Measurements from ENCODE around the gene GRM1.

The GRM1 gene

GRCh38 chr6:146100776-146101175, 71.9 kb downstream of the GRM1 start:
- Histone ChIP-seq H3K36me3 (ENCODE audit: control insufficient read depth in 1 of 2, insufficient read depth in 2 of 2, low read length in 2 of 2) (no peaks in the 10 kb centered on the region), H3K4me3 (ENCODE audit: low read depth in 1 of 2, low read length in 2 of 2) (no peak overlapping the region), H3K9me3 (ENCODE audit: control insufficient read depth in 1 of 2, low read length in 2 of 2) (no peaks in the 10 kb centered on the region), H3K27ac (ENCODE audit: low read length) (no peak overlapping the region), H3K27me3 (ENCODE audit: low read depth, low read length) (no peaks in the 10 kb centered on the region), H3K4me1 (ENCODE audit: control insufficient read depth in 1 of 2, insufficient read depth in 2 of 2, low read length in 2 of 2) (no peaks in the 10 kb centered on the region)

- Histone ChIP-seq H3K36me3 (ENCODE audit: control insufficient read depth in 1 of 2, insufficient read depth in 2 of 2, low read length in 2 of 2) (no peaks in the 10 kb centered on the region), H3K4me3 (ENCODE audit: low read depth in 1 of 2, low read length in 2 of 2) (no peak overlapping the region), H3K9me3 (ENCODE audit: control insufficient read depth in 1 of 2, low read length in 2 of 2) (no peaks in the 10 kb centered on the region), H3K27ac (ENCODE audit: low read length) (no peak overlapping the region), H3K27me3 (ENCODE audit: low read depth, low read length) (no peaks in the 10 kb centered on the region), H3K4me1 (ENCODE audit: control insufficient read depth in 1 of 2, insufficient read depth in 2 of 2, low read length in 2 of 2) (no peaks in the 10 kb centered on the region)
Observed at GRCh38 chr6:146103416-146104072, 74.7 kb downstream of the GRM1 start.

- H3K4me1 ChIP-seq (ENCODE audit: control insufficient read depth in 1 of 2, insufficient read depth in 2 of 2, low read length in 2 of 2), result no peaks in the 10 kb centered on the region
- no peak overlapping the region for H3K4me3 ChIP-seq (ENCODE audit: low read depth in 1 of 2, low read length in 2 of 2)
- no peaks in the 10 kb centered on the region for H3K27me3 ChIP-seq (ENCODE audit: low read depth, low read length)
- H3K9me3 ChIP-seq (ENCODE audit: control insufficient read depth in 1 of 2, low read length in 2 of 2), result no peaks in the 10 kb centered on the region
- no peaks in the 10 kb centered on the region for H3K36me3 ChIP-seq (ENCODE audit: control insufficient read depth in 1 of 2, insufficient read depth in 2 of 2, low read length in 2 of 2)
- H3K27ac ChIP-seq (ENCODE audit: low read length), result no peak overlapping the region
Observed at GRCh38 chr6:146106532-146106931, 77.7 kb downstream of the GRM1 start.

GRCh38 chr6:146110990-146111389, 82.1 kb downstream of the GRM1 start:
- no peaks in the 10 kb centered on the region for H3K27me3 ChIP-seq (ENCODE audit: low read depth, low read length)
- no peaks in the 10 kb centered on the region for H3K9me3 ChIP-seq (ENCODE audit: control insufficient read depth in 1 of 2, low read length in 2 of 2)
- H3K27ac ChIP-seq (ENCODE audit: low read length), result no peak overlapping the region
- H3K4me1 ChIP-seq (ENCODE audit: control insufficient read depth in 1 of 2, insufficient read depth in 2 of 2, low read length in 2 of 2), result no peaks in the 10 kb centered on the region
- no peaks in the 10 kb centered on the region for H3K36me3 ChIP-seq (ENCODE audit: control insufficient read depth in 1 of 2, insufficient read depth in 2 of 2, low read length in 2 of 2)
- no peak overlapping the region for H3K4me3 ChIP-seq (ENCODE audit: low read depth in 1 of 2, low read length in 2 of 2)

GRCh38 chr6:146111881-146112450, 83.1 kb downstream of the GRM1 start:
- Histone ChIP-seq H3K27me3 (ENCODE audit: low read depth, low read length) (no peaks in the 10 kb centered on the region), H3K9me3 (ENCODE audit: control insufficient read depth in 1 of 2, low read length in 2 of 2) (no peaks in the 10 kb centered on the region), H3K27ac (ENCODE audit: low read length) (no peak overlapping the region), H3K4me1 (ENCODE audit: control insufficient read depth in 1 of 2, insufficient read depth in 2 of 2, low read length in 2 of 2) (no peaks in the 10 kb centered on the region), H3K36me3 (ENCODE audit: control insufficient read depth in 1 of 2, insufficient read depth in 2 of 2, low read length in 2 of 2) (no peaks in the 10 kb centered on the region), H3K4me3 (ENCODE audit: low read depth in 1 of 2, low read length in 2 of 2) (no peak overlapping the region)

- H3K4me3 ChIP-seq (ENCODE audit: low read depth in 1 of 2, low read length in 2 of 2), result no peak overlapping the region
- H3K9me3 ChIP-seq (ENCODE audit: control insufficient read depth in 1 of 2, low read length in 2 of 2), result no peaks in the 10 kb centered on the region
- H3K27ac ChIP-seq (ENCODE audit: low read length), result no peak overlapping the region
Observed at GRCh38 chr6:146113084-146113623, 84.3 kb downstream of the GRM1 start.

GRCh38 chr6:146123616-146124015, 94.8 kb downstream of the GRM1 start:
- Histone ChIP-seq H3K9me3 (ENCODE audit: control insufficient read depth in 1 of 2, low read length in 2 of 2) (no peaks in the 10 kb centered on the region), H3K4me1 (ENCODE audit: control insufficient read depth in 1 of 2, insufficient read depth in 2 of 2, low read length in 2 of 2) (no peaks in the 10 kb centered on the region), H3K27ac (ENCODE audit: low read length) (no peak overlapping the region), H3K36me3 (ENCODE audit: control insufficient read depth in 1 of 2, insufficient read depth in 2 of 2, low read length in 2 of 2) (no peaks in the 10 kb centered on the region), H3K4me3 (ENCODE audit: low read depth in 1 of 2, low read length in 2 of 2) (no peak overlapping the region), H3K27me3 (ENCODE audit: low read depth, low read length) (no peaks in the 10 kb centered on the region)

More at GRCh38 chr6:146113084-146113623, 84.3 kb downstream of the GRM1 start:
- no peaks in the 10 kb centered on the region for H3K36me3 ChIP-seq (ENCODE audit: control insufficient read depth in 1 of 2, insufficient read depth in 2 of 2, low read length in 2 of 2)
- H3K27me3 ChIP-seq (ENCODE audit: low read depth, low read length), result no peaks in the 10 kb centered on the region
- H3K4me1 ChIP-seq (ENCODE audit: control insufficient read depth in 1 of 2, insufficient read depth in 2 of 2, low read length in 2 of 2), result no peaks in the 10 kb centered on the region

- Histone ChIP-seq H3K9me3 (ENCODE audit: control insufficient read depth in 1 of 2, low read length in 2 of 2) (no peaks in the 10 kb centered on the region), H3K4me3 (ENCODE audit: low read depth in 1 of 2, low read length in 2 of 2) (no peak overlapping the region), H3K27me3 (ENCODE audit: low read depth, low read length) (no peaks in the 10 kb centered on the region), H3K36me3 (ENCODE audit: control insufficient read depth in 1 of 2, insufficient read depth in 2 of 2, low read length in 2 of 2) (no peaks in the 10 kb centered on the region), H3K4me1 (ENCODE audit: control insufficient read depth in 1 of 2, insufficient read depth in 2 of 2, low read length in 2 of 2) (no peaks in the 10 kb centered on the region), H3K27ac (ENCODE audit: low read length) (no peak overlapping the region)
Observed at GRCh38 chr6:146127447-146128215, 98.8 kb downstream of the GRM1 start.

- Histone ChIP-seq H3K27ac (ENCODE audit: low read length) (no peak overlapping the region), H3K36me3 (ENCODE audit: control insufficient read depth in 1 of 2, insufficient read depth in 2 of 2, low read length in 2 of 2) (no peaks in the 10 kb centered on the region), H3K4me3 (ENCODE audit: low read depth in 1 of 2, low read length in 2 of 2) (no peak overlapping the region)
Observed at GRCh38 chr6:146133866-146134265, 105.0 kb downstream of the GRM1 start.

GRCh38 chr6:146135167-146135566, 106.3 kb downstream of the GRM1 start:
- no peaks in the 10 kb centered on the region for H3K4me1 ChIP-seq (ENCODE audit: control insufficient read depth in 1 of 2, insufficient read depth in 2 of 2, low read length in 2 of 2)
- H3K36me3 ChIP-seq (ENCODE audit: control insufficient read depth in 1 of 2, insufficient read depth in 2 of 2, low read length in 2 of 2), result no peaks in the 10 kb centered on the region
- H3K27me3 ChIP-seq (ENCODE audit: low read depth, low read length), result no peaks in the 10 kb centered on the region
- H3K4me3 ChIP-seq (ENCODE audit: low read depth in 1 of 2, low read length in 2 of 2), result no peak overlapping the region
- no peak overlapping the region for H3K27ac ChIP-seq (ENCODE audit: low read length)
- no peaks in the 10 kb centered on the region for H3K9me3 ChIP-seq (ENCODE audit: control insufficient read depth in 1 of 2, low read length in 2 of 2)

More at GRCh38 chr6:146133866-146134265, 105.0 kb downstream of the GRM1 start:
- Histone ChIP-seq H3K9me3 (ENCODE audit: control insufficient read depth in 1 of 2, low read length in 2 of 2) (no peaks in the 10 kb centered on the region), H3K27me3 (ENCODE audit: low read depth, low read length) (no peaks in the 10 kb centered on the region), H3K4me1 (ENCODE audit: control insufficient read depth in 1 of 2, insufficient read depth in 2 of 2, low read length in 2 of 2) (no peaks in the 10 kb centered on the region)

- H3K9me3 ChIP-seq (ENCODE audit: control insufficient read depth in 1 of 2, low read length in 2 of 2), result no peaks in the 10 kb centered on the region
- H3K27me3 ChIP-seq (ENCODE audit: low read depth, low read length), result no peaks in the 10 kb centered on the region
- H3K27ac ChIP-seq (ENCODE audit: low read length), result no peak overlapping the region
- no peaks in the 10 kb centered on the region for H3K4me1 ChIP-seq (ENCODE audit: control insufficient read depth in 1 of 2, insufficient read depth in 2 of 2, low read length in 2 of 2)
- no peaks in the 10 kb centered on the region for H3K36me3 ChIP-seq (ENCODE audit: control insufficient read depth in 1 of 2, insufficient read depth in 2 of 2, low read length in 2 of 2)
- no peak overlapping the region for H3K4me3 ChIP-seq (ENCODE audit: low read depth in 1 of 2, low read length in 2 of 2)
Observed at GRCh38 chr6:146146836-146147235, 118.0 kb downstream of the GRM1 start.

Measured in muscle layer of duodenum (tissue), 2 donors.